OCI-LY7 (cell line): ENCODE data around the gene SRGAP3. TPM values are rescaled to one million over a fixed set of nuclear protein-coding genes. Genes with fewer than 3 reads are reported as not detected.

ENCODE experiments used
- BruUV-seq: library from RNA; stranded (reverse); fragments of 400-500 nt; replicated peaks from 2 replicates; lab custom pipeline; 2021; lab: Mats Ljungman, UMichigan
- CTCF ChIA-PET: fragments of 300-600 bp; sonication (Branson Sonifier 250); formaldehyde crosslinking; loops from one replicate; lab custom pipeline; 2022; ENCODE audit warnings: antibody characterized with exemption; ENCODE audit not compliant: unreplicated experiment; lab: Charles Lee
- POLR2A ChIA-PET: fragments of 300-600 bp; sonication (Branson Sonifier 250); formaldehyde crosslinking; loops from one replicate; lab custom pipeline; 2022; ENCODE audit warnings: antibody characterized with exemption; lab: Charles Lee
- DNase-seq: peaks from one replicate; pipeline ENCODE4 v3.0.0-alpha.2; 2015; ENCODE audit warnings: low spot score
- H2AFZ ChIP-seq: fragments of 200-600 bp; sonication (generic), shearing (Covaris generic); 2 replicates; pipeline ENCODE4 v1.6.1; 2014; ENCODE audit warnings: mild to moderate bottlenecking, antibody characterized with exemption, low read length, moderate library complexity
- H3K27ac ChIP-seq: fragments of 200-600 bp; sonication (generic); 2 replicates; pipeline ENCODE4 v1.5.1; 2014; ENCODE audit warnings: mixed run types, low read depth, mild to moderate bottlenecking, moderate library complexity, low read length, inconsistent platforms; ENCODE audit not compliant: poor library complexity, severe bottlenecking
- H3K36me3 ChIP-seq: fragments of 200-600 bp; sonication (generic); 2 replicates; pipeline ENCODE4 v1.6.1; 2014; ENCODE audit warnings: mild to moderate bottlenecking, antibody characterized with exemption, low read length, moderate library complexity, mixed read lengths; ENCODE audit not compliant: insufficient read depth
- H3K4me1 ChIP-seq: fragments of 200-600 bp; sonication (generic); 2 replicates; pipeline ENCODE4 v1.5.1; 2014; ENCODE audit warnings: mild to moderate bottlenecking, low read length; ENCODE audit not compliant: insufficient read depth, poor library complexity, severe bottlenecking
- H3K4me2 ChIP-seq: fragments of 200-600 bp; sonication (generic); 2 replicates; pipeline ENCODE4 v1.6.1; 2014; ENCODE audit warnings: mild to moderate bottlenecking, low read length
- H3K4me3 ChIP-seq: fragments of 200-600 bp; sonication (generic); 2 replicates; pipeline ENCODE4 v1.5.1; 2014; ENCODE audit warnings: mild to moderate bottlenecking, low read depth, low read length; ENCODE audit not compliant: poor library complexity, severe bottlenecking
- H3K79me2 ChIP-seq: fragments of 200-600 bp; sonication (generic); 2 replicates; pipeline ENCODE4 v1.6.1; 2016; ENCODE audit warnings: low read depth, mild to moderate bottlenecking, low read length, moderate library complexity, mixed read lengths; ENCODE audit not compliant: insufficient read depth
- H3K9me2 ChIP-seq: fragments of 200-600 bp; sonication (generic); 2 replicates; pipeline ENCODE4 v1.6.1; 2016; ENCODE audit warnings: mild to moderate bottlenecking, low read length, mixed read lengths; ENCODE audit not compliant: insufficient read depth
- H3K9me3 ChIP-seq: fragments of 200-600 bp; sonication (generic); 2 replicates; pipeline ENCODE4 v1.6.1; 2014; ENCODE audit warnings: mild to moderate bottlenecking, mixed run types, low read length, mixed read lengths
- H4K20me1 ChIP-seq: fragments of 200-600 bp; sonication (generic); 2 replicates; pipeline ENCODE4 v1.6.1; 2014; ENCODE audit warnings: mild to moderate bottlenecking, antibody characterized with exemption, low read length, moderate library complexity, mixed read lengths; ENCODE audit not compliant: insufficient read depth
- CTCF ChIP-seq: fragments of 200-600 bp; sonication (generic); conservative IDR thresholded peaks from 2 replicates; pipeline ENCODE4 v1.5.1; 2014; ENCODE audit warnings: mild to moderate bottlenecking, antibody characterized with exemption, low read length, moderate library complexity, mixed read lengths
- EZH2phosphoT487 ChIP-seq: fragments of 200-600 bp; sonication (generic); IDR thresholded peaks from 2 replicates; pipeline ENCODE4 v1.6.1; 2018; ENCODE audit warnings: low read depth, borderline replicate concordance, mild to moderate bottlenecking, mixed run types, antibody characterized with exemption, low read length, moderate library complexity, mixed read lengths
- intact Hi-C: fragments of 100-400 bp; cut with micrococcal nuclease; formaldehyde crosslinking; loops from one replicate; pipeline ENCODE4 v1.10.0; 2022; ENCODE audit not compliant: unreplicated experiment
- small RNA-seq: library from RNA; depleted of rRNA; stranded (forward); fragments of <200 nt; gene quantifications from one replicate; pipeline ENCODE3, GENCODE V24; 2014
- total RNA-seq, 2 experiments: library from RNA; depleted of rRNA in 1 of 2; stranded (reverse); fragments of >200 nt in 1 of 2; shearing (Covaris generic) in 1 of 2; gene quantifications; 2 replicates each; pipeline ENCODE4 v1.2.3, GENCODE V29; 2014 to 2022

Gene SRGAP3
- total RNA-seq, 2 experiments from 2014 or later: 1.5 to 1.7 TPM

DNA sequence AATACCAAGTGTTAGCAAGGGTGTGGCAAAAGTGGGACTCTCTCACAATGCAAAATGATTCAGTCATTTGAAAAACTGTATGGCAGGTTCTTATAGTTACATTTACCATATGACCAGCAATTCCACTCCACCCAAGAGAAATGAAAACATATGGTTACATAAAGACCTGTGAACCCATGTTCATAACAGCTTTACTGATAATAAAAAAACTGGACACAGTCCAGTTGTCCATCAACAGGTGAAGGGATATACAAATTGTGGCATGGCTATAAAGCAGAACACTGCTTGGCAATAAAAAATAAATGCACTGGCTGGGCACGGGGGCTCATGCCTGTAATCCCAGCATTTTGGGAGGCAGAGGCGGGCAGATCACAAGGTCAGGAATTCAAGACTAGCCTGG, 316.9 kb downstream of the SRGAP3 start:
- Histone ChIP-seq H3K36me3 (peaks cover 80% of the 10 kb centered on the region), H3K9me2 (no peaks in the 10 kb centered on the region), H3K27ac (no peak overlapping the region), H3K9me3 (no peaks in the 10 kb centered on the region), H3K4me2 (no peak overlapping the region), H4K20me1 (0 out of 2 replicates have a peak, but pooled peaks cover 2% of the 10 kb centered on the region), H3K79me2 (peaks cover 7% of the 10 kb centered on the region; the same call in 1 of the 2 replicates), H2AFZ (no peak overlapping the region), H3K4me1 (no peaks in the 10 kb centered on the region), H3K4me3 (no peak overlapping the region)
- TF ChIP-seq CTCF (no peak), EZH2phosphoT487 (no peak)
- DNase-seq: no peak
- no TSS peak for BruUV-seq
- intact Hi-C loops: no loop called here
- POLR2A ChIA-PET: no interaction called here
- CTCF ChIA-PET: no interaction called here

GRCh38 chr3:8931342-8931741, 318.1 kb downstream of the SRGAP3 start:
- H3K4me2 ChIP-seq: no peak overlapping the region
- BruUV-seq: no TSS peak
- intact Hi-C loops: no loop called here
- H3K79me2 ChIP-seq: peaks cover 7% of the 10 kb centered on the region; the same call in 1 of the 2 replicates
- H2AFZ ChIP-seq: no peak overlapping the region
- DNase-seq: no peak
- H3K4me1 ChIP-seq: no peaks in the 10 kb centered on the region
- H4K20me1 ChIP-seq: no peaks in the 10 kb centered on the region
- no peaks in the 10 kb centered on the region for H3K9me3 ChIP-seq
- no peak overlapping the region for H3K4me3 ChIP-seq
- no peak overlapping the region for H3K27ac ChIP-seq
- no peak for TF ChIP-seq EZH2phosphoT487
- no peak for TF ChIP-seq CTCF
- POLR2A ChIA-PET: interaction anchor here (0.5 kb wide), 1 partner anchor 311 kb away, joined by 3 read pairs; no protein-coding TSS in a partner anchor
- H3K9me2 ChIP-seq: no peaks in the 10 kb centered on the region
- peaks cover 68% of the 10 kb centered on the region for H3K36me3 ChIP-seq
- CTCF ChIA-PET: no interaction called here

Small RNA genes within 50 kb of the gene (small RNA-seq; reads per million reads assigned to genes)
- gene RF00416: not detected

Other genes with a start within 250 kb of the SRGAP3 start
- gene THUMPD3, start 113.4 kb upstream of the SRGAP3 start, total RNA-seq (2014; rRNA removed; shearing (Covaris generic)): 12.4 and 20.7 TPM in 2 replicates
- 57.0 and 58.8 TPM in 2 replicates for gene THUMPD3, start 113.4 kb upstream of the SRGAP3 start, total RNA-seq (2022)
- gene SETD5, start 148.0 kb upstream of the SRGAP3 start, total RNA-seq (2014; rRNA removed; shearing (Covaris generic)): 91.1 and 120 TPM in 2 replicates
- 214 and 223 TPM in 2 replicates for gene SETD5, start 148.0 kb upstream of the SRGAP3 start, total RNA-seq (2022)